ENCODE results near the gene LDLRAP1. TPM values are rescaled to one million over a fixed set of nuclear protein-coding genes. Genes with fewer than 3 reads are reported as not detected.
A peak's percentile ranks its signal among the peaks of the same experiment; 100 is the strongest.

Gene LDLRAP1
- total and polyA plus RNA-seq, 7 experiments from 2014 or later: 28.1 to 853 (median 301) TPM

- Histone ChIP-seq H3K27ac (ENCODE audit: low read depth, low read length) (no peak overlapping the region), H3K4me3 (ENCODE audit: low read length) (no peak overlapping the region), H3K4me1 (ENCODE audit: control insufficient read depth in 2 of 2, insufficient read depth in 2 of 2, low read length in 2 of 2) (peaks cover 15 to 17% of the 10 kb centered on the region in 2 donors), H3K9me3 (ENCODE audit: control insufficient read depth in 2 of 3, low read length in 3 of 3) (no peaks in the 10 kb centered on the region), H3K27me3 (ENCODE audit: control insufficient read depth in 2 of 2, insufficient read depth in 2 of 2, low read length in 2 of 2) (peaks cover 0 to 6% of the 10 kb centered on the region in 2 donors), H3K36me3 (ENCODE audit: control insufficient read depth in 2 of 3, insufficient read depth in 3 of 3, low read length in 3 of 3) (no peaks in the 10 kb centered on the region)
- POLR2A ChIA-PET: interaction anchor here (0.7 to 1.3 kb wide), 6 partner anchors 9 to 191 kb away, joined by 3 to 4 read pairs (median 3); no protein-coding TSS in a partner anchor
- intact Hi-C loops (cut with micrococcal nuclease): loop anchor here (1.0 to 2.0 kb wide), 2 partner anchors 185 kb away; no protein-coding TSS in a partner anchor
- Mint-ChIP-seq H3K27me3 (peaks cover 0 to 76% (median 0%) of the 10 kb centered on the region in 5 donors), H3K27ac (peak overlapping the region in 5 of 9 donors; percentile 0 to 45 (median 29)), H3K9me3 (no peaks in the 10 kb centered on the region), H3K4me1 (peaks cover 22 to 48% (median 41%) of the 10 kb centered on the region in 7 donors), H3K4me3 (no peak overlapping the region), H3K36me3 (no peaks in the 10 kb centered on the region)
- no peak for DNase-seq
- CTCF ChIA-PET: interaction anchor here (0.6 to 7.2 kb wide), 6 partner anchors 10 to 209 kb away, joined by 3 to 106 read pairs (median 4); partner anchors contain the start of gene SELENON
- no peak for ATAC-seq
Measured at GRCh38 chr1:25611843-25612242, 68.4 kb downstream of the LDLRAP1 start.

GRCh38 chr1:25612421-25612820, 69.0 kb downstream of the LDLRAP1 start:
- peaks cover 22 to 48% (median 41%) of the 10 kb centered on the region in 7 donors for H3K4me1 Mint-ChIP-seq

GRCh38 chr1:25613091-25613490, 69.7 kb downstream of the LDLRAP1 start:
- Histone ChIP-seq H3K27ac (ENCODE audit: low read depth, low read length) (no peak overlapping the region), H3K36me3 (ENCODE audit: control insufficient read depth in 2 of 3, insufficient read depth in 3 of 3, low read length in 3 of 3) (peaks cover 0 to 4% (median 0%) of the 10 kb centered on the region in 3 experiments), H3K4me3 (ENCODE audit: low read length) (no peak overlapping the region), H3K4me1 (ENCODE audit: control insufficient read depth in 2 of 2, insufficient read depth in 2 of 2, low read length in 2 of 2) (peaks cover 17% of the 10 kb centered on the region in 2 donors), H3K27me3 (ENCODE audit: control insufficient read depth in 2 of 2, insufficient read depth in 2 of 2, low read length in 2 of 2) (peaks cover 0 to 6% of the 10 kb centered on the region in 2 donors), H3K9me3 (ENCODE audit: control insufficient read depth in 2 of 3, low read length in 3 of 3) (no peaks in the 10 kb centered on the region)
- ATAC-seq (no peak), DNase-seq (no peak)
- intact Hi-C loops (cut with micrococcal nuclease): no loop called here
- no peaks in the 10 kb centered on the region for H3K36me3 Mint-ChIP-seq
- H3K27ac Mint-ChIP-seq: peak overlapping the region in 4 of 9 donors; percentile 6 to 54 (median 30)
- no peak overlapping the region for H3K4me3 Mint-ChIP-seq
- H3K4me1 Mint-ChIP-seq: peaks cover 22 to 48% (median 40%) of the 10 kb centered on the region in 7 donors
- H3K9me3 Mint-ChIP-seq: no peaks in the 10 kb centered on the region
- ChIA-PET CTCF (interaction anchor here (0.6 to 7.2 kb wide), 5 partner anchors 40 to 283 kb away, joined by 3 to 106 read pairs (median 3); no protein-coding TSS in a partner anchor), POLR2A (interaction anchor here (0.7 to 1.8 kb wide), 5 partner anchors 11 to 189 kb away, joined by 3 to 4 read pairs (median 4); partner anchors contain the start of gene SELENON)
- peaks cover 0 to 70% (median 0%) of the 10 kb centered on the region in 5 donors for H3K27me3 Mint-ChIP-seq

More at GRCh38 chr1:25612421-25612820, 69.0 kb downstream of the LDLRAP1 start:
- intact Hi-C loops (cut with micrococcal nuclease): no loop called here
- Mint-ChIP-seq H3K4me3 (peak overlapping the region in 1 of 10 donors; percentile 21), H3K27ac (peak overlapping the region in 2 of 9 donors; percentile 11 to 29), H3K9me3 (no peaks in the 10 kb centered on the region), H3K36me3 (no peaks in the 10 kb centered on the region), H3K27me3 (peaks cover 0 to 70% (median 0%) of the 10 kb centered on the region in 5 donors)
- ATAC-seq (no peak), DNase-seq (no peak)
- H3K36me3 ChIP-seq (ENCODE audit: control insufficient read depth in 2 of 3, insufficient read depth in 3 of 3, low read length in 3 of 3): no peaks in the 10 kb centered on the region
- H3K4me1 ChIP-seq (ENCODE audit: control insufficient read depth in 2 of 2, insufficient read depth in 2 of 2, low read length in 2 of 2): peaks cover 15 to 17% of the 10 kb centered on the region in 2 donors
- CTCF ChIA-PET: interaction anchor here (0.6 to 7.2 kb wide), 6 partner anchors 10 to 198 kb away, joined by 3 to 106 read pairs (median 4); partner anchors contain the start of gene SELENON
- POLR2A ChIA-PET: interaction anchor here (0.7 to 1.3 kb wide), 8 partner anchors 8 to 1822 kb away, joined by 3 to 4 read pairs (median 3); partner anchors contain the start of gene SELENON
- H3K27ac ChIP-seq (ENCODE audit: low read depth, low read length): no peak overlapping the region
- no peak overlapping the region for H3K4me3 ChIP-seq (ENCODE audit: low read length)
- no peaks in the 10 kb centered on the region for H3K9me3 ChIP-seq (ENCODE audit: control insufficient read depth in 2 of 3, low read length in 3 of 3)
- H3K27me3 ChIP-seq (ENCODE audit: control insufficient read depth in 2 of 2, insufficient read depth in 2 of 2, low read length in 2 of 2): peaks cover 0 to 6% of the 10 kb centered on the region in 2 donors

GRCh38 chr1:25614501-25615171, 71.2 kb downstream of the LDLRAP1 start:
- ChIA-PET CTCF (interaction anchor here (0.5 to 7.2 kb wide), 6 partner anchors 48 to 196 kb away, joined by 3 to 106 read pairs (median 4); no protein-coding TSS in a partner anchor), POLR2A (interaction anchor here (0.6 to 1.8 kb wide), 5 partner anchors 61 to 230 kb away, joined by 3 to 4 read pairs (median 3); partner anchors contain the start of gene SELENON)
- H3K4me1 Mint-ChIP-seq: peaks cover 26 to 42% (median 35%) of the 10 kb centered on the region in 7 donors
- no peak for ATAC-seq
- H3K27ac ChIP-seq (ENCODE audit: low read depth, low read length): no peak overlapping the region
- H3K4me3 ChIP-seq (ENCODE audit: low read length): no peak overlapping the region
- intact Hi-C loops (cut with micrococcal nuclease): loop anchor here in 1 of 2 donors (5.0 kb wide), 3 partner anchors 182 to 858 kb away; partner anchors contain the start of genes HMGN2, MACO1 and PAFAH2
- H3K9me3 Mint-ChIP-seq: peaks cover 0 to 1% (median 0%) of the 10 kb centered on the region in 11 donors
- H3K27me3 ChIP-seq (ENCODE audit: control insufficient read depth in 2 of 2, insufficient read depth in 2 of 2, low read length in 2 of 2): peaks cover 0 to 2% of the 10 kb centered on the region in 2 donors
- peak overlapping the region; percentile 29 to 99 (median 76) for H3K4me3 Mint-ChIP-seq
- no peaks in the 10 kb centered on the region for H3K9me3 ChIP-seq (ENCODE audit: control insufficient read depth in 2 of 3, low read length in 3 of 3)
- peaks cover 13 to 27% of the 10 kb centered on the region in 2 donors for H3K4me1 ChIP-seq (ENCODE audit: control insufficient read depth in 2 of 2, insufficient read depth in 2 of 2, low read length in 2 of 2)
- peak overlapping the region; percentile 49 to 90 (median 73) for H3K27ac Mint-ChIP-seq
- DNase-seq: no peak
- H3K27me3 Mint-ChIP-seq: peaks cover 0 to 74% (median 0%) of the 10 kb centered on the region in 5 donors
- H3K36me3 Mint-ChIP-seq: peaks cover 0 to 12% (median 0%) of the 10 kb centered on the region in 5 donors
- H3K36me3 ChIP-seq (ENCODE audit: control insufficient read depth in 2 of 3, insufficient read depth in 3 of 3, low read length in 3 of 3): peaks cover 0 to 4% (median 0%) of the 10 kb centered on the region in 3 experiments

- H3K9me3 Mint-ChIP-seq: peaks cover 0 to 1% (median 0%) of the 10 kb centered on the region in 11 donors
- ATAC-seq (no peak), DNase-seq (no peak)
- H3K36me3 Mint-ChIP-seq: peaks cover 0 to 18% (median under 1%) of the 10 kb centered on the region in 5 donors
- intact Hi-C loops (cut with micrococcal nuclease): loop anchor here in 1 of 2 donors (5.0 kb wide), 3 partner anchors 183 to 857 kb away; partner anchors contain the start of genes HMGN2, MACO1 and PAFAH2
- Histone ChIP-seq H3K27me3 (ENCODE audit: control insufficient read depth in 2 of 2, insufficient read depth in 2 of 2, low read length in 2 of 2) (no peaks in the 10 kb centered on the region), H3K4me1 (ENCODE audit: control insufficient read depth in 2 of 2, insufficient read depth in 2 of 2, low read length in 2 of 2) (peaks cover 13 to 32% of the 10 kb centered on the region in 2 donors), H3K36me3 (ENCODE audit: control insufficient read depth in 2 of 3, insufficient read depth in 3 of 3, low read length in 3 of 3) (peaks cover 0 to 4% (median 0%) of the 10 kb centered on the region in 3 experiments), H3K4me3 (ENCODE audit: low read length) (no peak overlapping the region), H3K9me3 (ENCODE audit: control insufficient read depth in 2 of 3, low read length in 3 of 3) (no peaks in the 10 kb centered on the region), H3K27ac (ENCODE audit: low read depth, low read length) (no peak overlapping the region)
- ChIA-PET CTCF (interaction anchor here (1.1 to 1.3 kb wide), 3 partner anchors 78 to 182 kb away, joined by 3 to 4 read pairs (median 4); no protein-coding TSS in a partner anchor), POLR2A (interaction anchor here (1.0 to 2.6 kb wide), 2 partner anchors 50 to 185 kb away, joined by 3 to 12 read pairs; partner anchors contain the start of gene SELENON)
- peak overlapping the region; percentile 58 to 93 (median 79) for H3K27ac Mint-ChIP-seq
- H3K27me3 Mint-ChIP-seq: peaks cover 0 to 74% (median 0%) of the 10 kb centered on the region in 5 donors
- H3K4me1 Mint-ChIP-seq: peaks cover 31 to 47% (median 38%) of the 10 kb centered on the region in 7 donors
- peak overlapping the region; percentile 66 to 99 (median 82) for H3K4me3 Mint-ChIP-seq
Measured at GRCh38 chr1:25615172-25615541, 71.8 kb downstream of the LDLRAP1 start.

All from naive thymus-derived CD4-positive, alpha-beta T cell (primary cell).